HEK293 (cell line): Measurements from ENCODE around the gene PEX14.

Source experiments
- ZNF16 ChIP-seq: fragments of 450-650 bp; formaldehyde crosslinking; IDR thresholded peaks from 2 replicates; pipeline ENCODE4 v1.5.1; 2016; ENCODE audit warnings: low read depth, missing biosample characterization, missing genetic modification characterization
- ZNF2 ChIP-seq: fragments of 450-650 bp; formaldehyde crosslinking; IDR thresholded peaks from 2 replicates; pipeline ENCODE4 v1.5.1; 2016; ENCODE audit warnings: missing biosample characterization, missing genetic modification characterization
- ZNF394 ChIP-seq: fragments of 450-650 bp; formaldehyde crosslinking; IDR thresholded peaks from 2 replicates; pipeline ENCODE4 v1.5.1; 2016; ENCODE audit warnings: missing biosample characterization, missing genetic modification characterization, mild to moderate bottlenecking, moderate library complexity, borderline replicate concordance
- TF ChIP-seq, protein P1 (sequence below): fragments of 450-650 bp; formaldehyde crosslinking; IDR thresholded peaks from 2 replicates; pipeline ENCODE4 v1.5.1; 2016; ENCODE audit warnings: missing biosample characterization, missing genetic modification characterization

Gene PEX14

DNA sequence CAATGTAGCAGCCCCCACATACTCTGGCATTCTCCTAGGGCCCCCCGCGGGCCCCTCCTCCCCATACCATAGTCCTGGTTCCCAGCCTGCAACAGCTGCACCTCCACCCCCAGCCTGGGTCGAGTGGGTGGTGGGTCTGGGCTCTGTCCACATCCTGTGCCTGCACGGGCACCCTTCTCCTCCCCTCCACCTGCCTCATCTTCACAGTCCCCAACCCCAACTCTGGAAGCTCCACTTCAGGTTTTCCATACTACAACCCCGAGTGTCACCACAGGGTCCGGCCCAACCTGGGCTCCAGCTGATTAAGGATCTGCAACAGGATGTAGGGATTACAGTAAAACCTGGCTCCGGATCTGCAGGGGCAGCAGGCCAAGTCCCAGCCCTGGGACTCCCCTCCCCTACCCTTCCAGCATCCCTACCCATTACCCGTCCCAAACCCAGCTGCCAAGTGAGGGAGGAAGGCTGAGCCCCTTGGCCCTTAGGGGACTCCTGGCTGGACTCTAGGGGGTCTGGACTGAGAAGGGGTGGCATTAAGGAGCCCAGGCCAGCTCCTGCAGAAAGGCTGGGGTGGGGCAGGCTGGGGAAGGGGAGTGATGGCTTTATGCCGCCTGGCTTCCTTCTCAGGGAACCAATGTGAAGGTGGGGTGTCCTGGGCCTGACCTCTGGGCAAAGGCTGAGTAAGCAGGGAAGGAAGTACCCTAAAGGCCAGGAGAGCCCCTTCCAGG is 204.9 kb downstream of the PEX14 start (continued):
- TF ChIP-seq, protein P1, sequence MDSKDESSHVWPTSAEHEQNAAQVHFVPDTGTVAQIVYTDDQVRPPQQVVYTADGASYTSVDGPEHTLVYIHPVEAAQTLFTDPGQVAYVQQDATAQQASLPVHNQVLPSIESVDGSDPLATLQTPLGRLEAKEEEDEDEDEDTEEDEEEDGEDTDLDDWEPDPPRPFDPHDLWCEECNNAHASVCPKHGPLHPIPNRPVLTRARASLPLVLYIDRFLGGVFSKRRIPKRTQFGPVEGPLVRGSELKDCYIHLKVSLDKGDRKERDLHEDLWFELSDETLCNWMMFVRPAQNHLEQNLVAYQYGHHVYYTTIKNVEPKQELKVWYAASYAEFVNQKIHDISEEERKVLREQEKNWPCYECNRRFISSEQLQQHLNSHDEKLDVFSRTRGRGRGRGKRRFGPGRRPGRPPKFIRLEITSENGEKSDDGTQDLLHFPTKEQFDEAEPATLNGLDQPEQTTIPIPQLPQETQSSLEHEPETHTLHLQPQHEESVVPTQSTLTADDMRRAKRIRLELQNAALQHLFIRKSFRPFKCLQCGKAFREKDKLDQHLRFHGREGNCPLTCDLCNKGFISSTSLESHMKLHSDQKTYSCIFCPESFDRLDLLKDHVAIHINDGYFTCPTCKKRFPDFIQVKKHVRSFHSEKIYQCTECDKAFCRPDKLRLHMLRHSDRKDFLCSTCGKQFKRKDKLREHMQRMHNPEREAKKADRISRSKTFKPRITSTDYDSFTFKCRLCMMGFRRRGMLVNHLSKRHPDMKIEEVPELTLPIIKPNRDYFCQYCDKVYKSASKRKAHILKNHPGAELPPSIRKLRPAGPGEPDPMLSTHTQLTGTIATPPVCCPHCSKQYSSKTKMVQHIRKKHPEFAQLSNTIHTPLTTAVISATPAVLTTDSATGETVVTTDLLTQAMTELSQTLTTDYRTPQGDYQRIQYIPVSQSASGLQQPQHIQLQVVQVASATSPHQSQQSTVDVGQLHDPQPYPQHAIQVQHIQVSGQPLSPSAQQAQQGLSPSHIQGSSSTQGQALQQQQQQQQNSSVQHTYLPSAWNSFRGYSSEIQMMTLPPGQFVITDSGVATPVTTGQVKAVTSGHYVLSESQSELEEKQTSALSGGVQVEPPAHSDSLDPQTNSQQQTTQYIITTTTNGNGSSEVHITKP (tag by site-specific recombination): no peak
- TF ChIP-seq ZNF394 (tag by site-specific recombination) (no peak), ZNF16 (tag by site-specific recombination) (no peak), ZNF2 (peak; percentile 66)
